Stimulated activated CD8-positive, alpha-beta memory T cell treated with anti-CD3 and anti-CD28 coated beads, Interleukin-7, amount 100 ng/mL, for 24 hours (primary cell): ENCODE measurements around the gene CYSRT1.

ENCODE experiments used
- DNase-seq: peaks from one replicate; pipeline ENCODE4 v3.0.0-alpha.2; 2020; ENCODE audit warnings: low read depth

CYSRT1 gene

GRCh38 chr9:137190315-137190856 lies 34.6 kb upstream of the CYSRT1 start:
- DNase-seq = no peak

GRCh38 chr9:137191245-137191644 lies 33.7 kb upstream of the CYSRT1 start:
- DNase-seq = no peak

GRCh38 chr9:137191691-137192447 lies 33.1 kb upstream of the CYSRT1 start:
- no peak for DNase-seq

DNA sequence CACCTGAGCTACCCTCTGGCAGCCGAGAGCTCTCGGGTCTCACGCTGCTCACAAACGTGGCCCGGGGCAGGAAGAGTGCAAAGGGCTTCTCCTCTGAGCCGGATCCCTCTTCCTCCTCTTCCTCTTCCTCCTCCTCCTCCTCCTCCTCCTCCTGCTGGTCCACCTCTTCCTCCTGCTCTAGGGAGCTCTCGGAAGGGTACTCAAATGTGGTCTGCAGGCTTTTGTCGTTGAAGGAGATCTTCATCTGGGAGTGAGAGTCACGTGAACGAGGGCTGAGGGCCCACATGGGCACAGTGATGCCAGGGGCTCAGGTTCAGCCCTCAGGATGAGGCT lies 32.6 kb upstream of the CYSRT1 start:
- DNase-seq = no peak

- no peak for DNase-seq
Observed at GRCh38 chr9:137192859-137193258, 32.1 kb upstream of the CYSRT1 start.

- no peak for DNase-seq
Observed at GRCh38 chr9:137193771-137194170, 31.2 kb upstream of the CYSRT1 start.

DNA sequence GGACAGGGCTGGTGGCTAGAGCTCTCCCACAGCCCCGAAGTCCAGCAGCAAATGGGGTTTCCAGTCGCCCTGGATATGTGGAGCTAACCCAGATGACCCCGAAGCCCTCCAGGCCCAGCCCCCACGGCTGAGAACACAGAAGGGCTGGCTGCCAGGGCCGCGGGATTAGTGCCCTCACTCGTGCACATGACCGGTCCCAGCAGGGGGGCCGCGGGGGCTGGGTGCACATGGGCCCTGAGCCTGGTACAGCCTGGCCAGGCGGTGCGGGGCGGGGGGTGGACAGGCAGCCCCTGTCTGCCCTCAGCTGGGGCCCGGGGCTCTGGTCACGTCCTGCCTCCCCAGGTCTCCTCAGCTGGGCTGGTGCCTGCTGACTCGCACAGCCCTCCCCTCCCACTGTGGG lies 30.6 kb upstream of the CYSRT1 start:
- DNase-seq = no peak

- no peak for DNase-seq
Observed at GRCh38 chr9:137194909-137195308, 30.1 kb upstream of the CYSRT1 start.

DNA sequence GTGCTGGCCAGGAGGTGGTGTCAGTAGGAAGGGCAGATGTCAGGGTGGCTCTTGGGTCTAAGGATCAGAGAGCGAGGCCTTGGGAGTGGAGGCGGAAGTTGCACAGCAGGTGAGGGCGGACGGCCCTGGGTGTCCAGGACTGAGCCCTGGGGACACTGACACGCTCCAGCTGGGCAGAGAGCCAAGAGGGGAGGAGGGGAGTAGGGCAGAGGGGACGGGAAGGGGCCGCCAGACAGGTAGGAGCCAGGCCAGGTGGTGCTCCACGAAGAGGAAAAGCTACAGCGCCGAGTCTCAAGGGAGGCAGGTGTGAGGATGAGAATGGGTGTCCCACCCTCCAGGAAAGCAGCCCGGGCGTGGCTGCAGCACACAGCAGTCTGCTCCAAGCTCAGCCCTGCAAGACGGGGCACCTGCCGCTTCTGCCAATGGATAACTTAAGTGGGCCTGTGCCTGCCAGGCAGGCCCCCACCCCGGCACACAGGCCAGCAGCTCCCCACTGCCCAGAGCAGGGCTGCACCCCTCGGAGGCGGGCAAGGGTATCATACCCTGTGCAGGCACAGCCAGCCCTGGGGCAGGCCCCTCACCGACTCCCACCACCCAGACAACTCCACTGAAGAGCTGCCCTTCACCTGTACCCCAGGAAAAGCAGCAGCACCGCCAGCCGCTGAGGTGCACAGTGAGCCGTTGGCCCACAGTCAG lies 29.3 kb upstream of the CYSRT1 start:
- DNase-seq = no peak

DNA sequence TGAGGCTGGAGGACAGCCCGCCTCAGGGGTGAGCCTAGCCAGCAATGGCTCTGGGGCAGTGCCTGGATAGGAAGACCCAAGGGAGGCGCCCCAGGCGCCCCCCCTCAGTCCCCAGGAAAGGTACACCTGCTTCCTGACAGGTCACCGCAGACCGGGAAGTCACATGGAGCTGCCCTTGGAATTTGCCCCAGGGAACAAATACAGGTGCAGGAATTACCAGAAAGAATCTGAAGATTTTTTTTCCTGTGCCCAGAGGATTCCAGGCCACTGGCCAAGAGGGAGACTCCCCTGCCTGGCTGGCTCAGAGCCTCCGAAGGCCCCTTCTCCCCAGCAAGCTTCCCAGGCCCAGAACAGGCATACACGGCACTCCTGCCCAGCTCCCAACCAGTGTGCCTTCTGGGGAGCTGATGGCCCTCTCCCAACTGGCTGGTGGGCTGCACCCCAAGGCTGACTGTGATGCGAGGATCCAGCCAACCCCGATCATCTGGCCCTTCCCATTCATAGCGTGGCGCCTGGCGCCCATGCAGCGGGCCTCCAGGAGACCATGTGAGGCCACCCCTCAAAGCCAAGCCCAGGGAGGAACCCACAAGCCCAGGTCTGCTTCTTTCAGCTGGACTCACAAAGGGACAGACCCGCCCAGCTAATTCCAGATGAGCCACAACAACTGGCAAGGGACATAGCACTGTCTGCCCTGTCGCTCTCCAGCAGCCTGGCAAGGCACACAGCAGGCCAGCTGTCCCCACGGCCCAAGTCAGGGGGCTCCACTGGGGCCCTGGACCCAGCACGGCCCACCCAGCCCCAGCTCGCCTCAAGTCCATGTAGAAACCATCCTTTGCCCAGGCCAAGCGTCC lies 26.7 kb upstream of the CYSRT1 start:
- no peak for DNase-seq

- no peak for DNase-seq
Observed at GRCh38 chr9:137198902-137199283, 26.1 kb upstream of the CYSRT1 start.

- no peak for DNase-seq
Observed at GRCh38 chr9:137199411-137200121, 25.4 kb upstream of the CYSRT1 start.

DNA sequence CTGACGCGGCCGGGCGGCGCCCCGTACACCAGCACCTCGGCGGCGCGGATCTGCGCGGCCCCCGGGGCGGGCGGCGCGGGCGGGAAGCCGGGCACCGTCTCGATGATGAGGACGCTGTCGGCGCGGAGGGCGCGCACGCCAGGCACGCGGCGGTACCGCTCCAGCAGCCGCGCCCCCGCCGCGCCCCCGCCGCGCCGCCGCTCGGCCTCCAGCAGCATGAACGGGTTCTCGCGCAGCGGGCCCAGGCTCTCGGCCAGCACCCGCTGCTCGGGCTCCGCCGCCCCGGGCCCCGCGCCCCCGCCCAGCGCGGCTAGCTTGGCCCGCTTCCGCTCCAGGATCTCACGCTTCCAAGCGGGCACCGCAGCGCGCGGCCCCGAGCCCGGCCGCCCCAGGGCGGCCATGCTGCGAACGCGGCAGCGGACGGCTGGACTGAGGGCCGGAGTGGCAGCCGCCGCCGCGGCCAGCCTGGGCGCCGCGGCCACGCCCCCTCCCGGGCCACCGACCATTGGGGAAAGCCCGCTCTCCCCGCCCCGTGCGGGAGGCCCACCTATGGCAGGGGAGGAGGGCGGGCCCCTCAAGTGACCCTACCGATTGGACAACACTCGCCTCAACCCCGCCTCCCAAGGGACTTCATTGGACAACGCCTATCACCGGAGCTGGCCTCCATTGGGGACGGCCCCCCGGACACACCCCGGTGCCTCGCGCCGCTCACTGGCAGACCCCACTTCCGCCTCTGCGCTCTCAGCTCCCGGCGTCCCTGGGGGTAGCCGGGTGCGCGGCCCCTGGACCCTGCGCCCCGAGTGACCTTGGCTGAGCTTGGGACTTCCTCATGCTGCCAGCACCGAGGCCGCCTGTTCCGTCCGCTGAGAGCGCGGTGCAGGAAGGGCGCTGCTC lies 24.4 kb upstream of the CYSRT1 start, which contains the start of gene TPRN:
TPRN (minus strand) TSS at position 431 of the 894 bp plus-strand sequence; CDS start at position 401, 30 bp downstream.
- peak; percentile 97 for DNase-seq

DNA sequence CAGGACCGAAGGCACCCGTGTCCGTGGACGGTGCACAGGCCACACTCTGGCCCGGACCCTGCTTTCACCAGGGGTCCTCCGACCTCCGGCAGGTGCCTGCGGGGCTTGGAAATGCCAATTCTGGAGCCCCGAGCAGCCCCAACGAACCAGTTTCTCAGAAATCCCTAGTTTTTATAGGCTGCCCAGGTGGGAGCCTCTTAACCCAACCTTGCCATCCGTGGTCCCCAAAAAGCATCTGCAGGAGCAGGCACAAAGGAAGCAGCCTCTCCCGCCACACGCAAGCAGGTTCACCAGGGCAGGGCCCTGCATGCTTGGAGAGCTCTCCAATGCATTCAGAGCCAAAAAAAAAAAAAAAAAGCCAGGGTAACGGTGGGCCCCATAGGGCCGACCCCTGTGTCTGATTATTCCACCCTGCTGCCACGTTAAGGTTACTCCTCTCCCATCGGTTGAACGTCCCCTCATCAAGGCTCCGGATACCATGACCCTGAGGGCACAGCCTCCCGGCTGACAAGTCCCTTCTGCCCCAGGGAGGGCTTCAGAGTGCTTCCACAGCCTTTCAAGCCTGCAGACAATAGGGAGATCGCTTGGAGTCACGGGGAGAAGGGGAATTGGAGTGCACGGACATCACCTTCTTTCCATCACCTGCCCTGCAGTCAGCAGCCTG lies 23.6 kb upstream of the CYSRT1 start:
- no peak for DNase-seq

GRCh38 chr9:137202966-137203365 lies 22.0 kb upstream of the CYSRT1 start:
- DNase-seq = no peak

GRCh38 chr9:137204731-137205125 lies 20.2 kb upstream of the CYSRT1 start:
- DNase-seq = no peak

DNA sequence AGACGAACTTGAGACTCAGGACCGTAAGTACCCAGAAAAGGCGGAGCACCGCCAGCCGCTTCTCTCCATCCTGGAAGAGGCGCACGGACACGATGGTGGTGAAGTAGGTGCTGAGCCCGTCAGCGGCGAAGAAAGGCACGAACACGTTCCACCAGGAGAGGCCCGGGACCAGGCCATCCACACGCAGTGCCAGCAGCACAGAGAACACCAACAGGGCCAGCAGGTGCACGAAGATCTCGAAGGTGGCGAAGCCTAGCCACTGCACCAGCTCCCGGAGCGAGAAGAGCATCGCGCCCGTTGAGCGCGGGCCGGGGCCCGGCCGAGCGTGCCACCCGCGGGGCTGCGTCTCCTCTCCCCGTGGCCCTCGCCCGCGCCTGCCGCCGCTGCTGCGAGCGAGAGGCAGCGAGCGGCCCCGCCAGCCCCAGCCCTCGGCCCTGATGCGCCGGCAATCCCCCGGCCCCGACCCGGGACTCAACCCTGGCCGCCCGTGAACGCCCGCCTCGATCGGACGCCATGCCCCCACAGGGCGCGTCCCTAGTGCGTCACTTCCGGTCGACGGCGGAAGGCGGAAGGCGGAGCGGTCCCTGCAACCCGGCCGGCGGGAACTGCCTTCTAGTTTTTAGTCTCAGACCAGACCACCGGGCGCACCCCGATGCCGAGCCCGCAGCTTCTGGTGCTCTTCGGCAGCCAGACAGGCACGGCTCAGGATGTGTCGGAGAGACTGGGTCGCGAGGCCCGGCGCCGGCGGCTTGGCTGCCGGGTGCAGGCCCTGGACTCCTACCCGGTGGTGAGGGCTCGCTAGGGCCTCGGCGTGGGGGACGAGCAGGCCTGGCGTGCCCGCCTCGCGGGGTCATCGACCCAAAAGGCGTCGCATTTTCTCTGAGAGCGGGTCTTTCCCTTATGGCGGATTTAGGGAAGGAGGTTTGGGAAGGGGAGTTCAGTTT lies 19.6 kb upstream of the CYSRT1 start, which contains the start of the genes NDOR1 and TMEM203:
NDOR1 (plus strand) TSS at position 575 of the 944 bp plus-strand sequence; CDS start at position 653, 78 bp downstream.
TMEM203 (minus strand) TSS at position 523 of the 944 bp plus-strand sequence; CDS start at position 289, 234 bp downstream.
- DNase-seq = peak; percentile 95

DNA sequence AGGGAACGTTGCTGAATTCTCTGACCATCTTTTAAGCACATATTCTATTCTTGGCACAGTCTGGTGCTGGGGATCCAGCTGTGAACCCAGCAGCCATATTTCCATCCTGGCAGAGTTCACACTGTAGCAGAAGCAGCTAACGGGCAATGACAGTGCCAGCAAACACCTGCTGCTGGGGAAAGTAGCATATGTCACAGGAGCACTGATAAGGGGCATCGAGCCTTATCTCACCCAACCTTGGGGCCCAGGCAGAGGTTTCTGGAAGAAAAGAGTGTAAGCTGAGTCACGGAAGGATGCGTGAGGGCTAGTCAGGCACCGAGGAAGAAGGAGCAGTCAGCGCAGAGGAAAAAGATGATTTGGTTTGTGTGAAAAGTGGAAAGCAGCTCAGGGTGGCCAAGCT lies 18.4 kb upstream of the CYSRT1 start:
- DNase-seq = no peak

- DNase-seq = no peak
Observed at GRCh38 chr9:137211532-137211931, 13.4 kb upstream of the CYSRT1 start.
